GM10248 (cell line): ENCODE results near the gene ATP6V1D.
"Not testable (repeated sequence)": the region's sequence is repeated elsewhere in the genome, so short reads cannot be mapped to it uniquely, and the experiment has no call there.

Experiments
- CTCF ChIA-PET: fragments of 300-600 bp; sonication (Branson Sonifier 250); formaldehyde crosslinking; extraction: SDS; loops from one replicate; lab custom pipeline; 2021; ENCODE audit warnings: antibody characterized with exemption; lab: Yijun Ruan, JAX
- POLR2A ChIA-PET: fragments of 350-650 bp; sonication (Branson Sonifier 250); formaldehyde crosslinking; extraction: SDS; loops from one replicate; lab custom pipeline; 2020; ENCODE audit warnings: antibody characterized with exemption; lab: Yijun Ruan, JAX
- DNase-seq: peaks from one replicate; pipeline ENCODE4 v3.0.0; 2012; ENCODE audit errors: extremely low spot score
- CTCF ChIP-seq: IDR thresholded peaks from 2 replicates; pipeline ENCODE4 v1.5.1; 2012; ENCODE audit warnings: mild to moderate bottlenecking, low read depth; ENCODE audit errors: extremely low read depth, missing control alignments, control extremely low read depth

Gene ATP6V1D

GRCh38 chr14:67359775-67360469 lies at the start of gene ATP6V1D, which contains the start of gene EIF2S1:
Gene ATP6V1D (minus strand): TSS chr14:67359804. CDS start chr14:67359698, 106 bp downstream.
Gene EIF2S1 (plus strand): TSS chr14:67360328. CDS start chr14:67364768, 4,440 bp downstream.
- peak; percentile 99 for DNase-seq
- POLR2A ChIA-PET, result interaction anchor here (0.8 to 1.2 kb wide), 3 partner anchors 10 to 852 kb away, joined by 3 to 7 read pairs (median 5); partner anchors contain the start of genes GPHN and ZFYVE26
- CTCF ChIA-PET, result interaction anchor here (0.7 to 2.3 kb wide), 50 partner anchors 8 to 1000 kb away, joined by 3 to 15 read pairs (median 4); partner anchors contain the start of genes GPHN, PALS1 and PIGH
- TF ChIP-seq CTCF, result peak; percentile 97

GRCh38 chr14:67408122-67408801 lies 48.7 kb upstream of the ATP6V1D start:
- CTCF ChIA-PET, result interaction anchor here (1.0 to 2.7 kb wide), 2 partner anchors 19 kb away, joined by 3 to 16 read pairs; no protein-coding TSS in a partner anchor
- DNase-seq, POLR2A ChIA-PET: not testable (repeated sequence)

- POLR2A ChIA-PET, result no interaction called here
- no peak for DNase-seq
- TF ChIP-seq CTCF, result no peak
- CTCF ChIA-PET, result interaction anchor here (1.2 to 2.7 kb wide), 3 partner anchors 11 to 21 kb away, joined by 6 to 16 read pairs (median 8); no protein-coding TSS in a partner anchor
Observed at GRCh38 chr14:67405771-67406170, 46.2 kb upstream of the ATP6V1D start.

- DNase-seq, result no peak
- POLR2A ChIA-PET, result interaction anchor here (0.5 kb wide), 1 partner anchor 1604 kb away, joined by 5 read pairs; no protein-coding TSS in a partner anchor
- CTCF ChIA-PET, result interaction anchor here (1.0 to 1.9 kb wide), 8 partner anchors 9 to 1042 kb away, joined by 3 to 5 read pairs (median 3); no protein-coding TSS in a partner anchor
- TF ChIP-seq CTCF, result no peak
Observed at GRCh38 chr14:67400434-67400833, 40.8 kb upstream of the ATP6V1D start.

- ChIA-PET POLR2A (no interaction called here), CTCF (no interaction called here)
- TF ChIP-seq CTCF, result no peak
- no peak for DNase-seq
Observed at GRCh38 chr14:67397536-67397935, 37.9 kb upstream of the ATP6V1D start.

- TF ChIP-seq CTCF, result no peak
- no peak for DNase-seq
- CTCF ChIA-PET, result interaction anchor here (2.0 kb wide), 1 partner anchor 10 kb away, joined by 6 read pairs; no protein-coding TSS in a partner anchor
- POLR2A ChIA-PET, result no interaction called here
Observed at GRCh38 chr14:67396381-67396970, 36.9 kb upstream of the ATP6V1D start.

GRCh38 chr14:67395876-67396189 lies 36.2 kb upstream of the ATP6V1D start:
- ChIA-PET POLR2A (no interaction called here), CTCF (interaction anchor here (0.8 to 2.0 kb wide), 2 partner anchors 11 to 35 kb away, joined by 4 to 6 read pairs; partner anchors contain the start of gene EIF2S1)
- no peak for TF ChIP-seq CTCF
- no peak for DNase-seq
